HL-60 (cell line): ENCODE measurements around the gene PDCD4.

Experiments
- DNase-seq, 2 experiments: peaks; one replicate each; pipeline ENCODE4 v3.0.0-alpha.2; 2010 to 2020; ENCODE audit warnings: low read depth in 1 of 2, low spot score in 1 of 2
- H3K27ac ChIP-seq: fragments of 250-450 bp; sonication (Bioruptor Pico); replicated peaks from 2 replicates; pipeline ENCODE4 v1.5.1; 2020; ENCODE audit warnings: mild to moderate bottlenecking, moderate library complexity
- H3K27me3 ChIP-seq: fragments of 250-450 bp; sonication (Bioruptor Pico); 2 replicates; pipeline ENCODE4 v1.5.1; 2021; ENCODE audit warnings: mild to moderate bottlenecking, moderate library complexity; ENCODE audit not compliant: insufficient read depth, poor library complexity, severe bottlenecking
- H3K4me3 ChIP-seq: replicated peaks from 2 replicates; pipeline ENCODE4 v1.5.1; 2011; ENCODE audit warnings: mild to moderate bottlenecking, control low read depth, low read length; ENCODE audit not compliant: insufficient read depth
- GABPA ChIP-seq: IDR thresholded peaks from 2 replicates; pipeline ENCODE4 v1.6.1; 2012; ENCODE audit warnings: low read depth
- POLR2AphosphoS5 ChIP-seq: IDR thresholded peaks from 2 replicates; pipeline ENCODE4 v1.6.1; 2012; ENCODE audit warnings: low read depth
- SPI1 ChIP-seq: IDR thresholded peaks from 2 replicates; pipeline ENCODE4 v1.6.1; 2012; ENCODE audit warnings: low read depth, mild to moderate bottlenecking, borderline replicate concordance
- TF ChIP-seq, protein P1 (sequence below): IDR thresholded peaks from 2 replicates; pipeline ENCODE4 v1.6.1; 2012; ENCODE audit warnings: low read depth; ENCODE audit not compliant: insufficient replicate concordance
- TF ChIP-seq, protein P2 (sequence below): IDR thresholded peaks from one replicate; pipeline ENCODE4 v1.5.1; 2011; ENCODE audit warnings: low read length, control low read depth, inconsistent platforms; ENCODE audit not compliant: insufficient read depth

PDCD4 gene

DNA sequence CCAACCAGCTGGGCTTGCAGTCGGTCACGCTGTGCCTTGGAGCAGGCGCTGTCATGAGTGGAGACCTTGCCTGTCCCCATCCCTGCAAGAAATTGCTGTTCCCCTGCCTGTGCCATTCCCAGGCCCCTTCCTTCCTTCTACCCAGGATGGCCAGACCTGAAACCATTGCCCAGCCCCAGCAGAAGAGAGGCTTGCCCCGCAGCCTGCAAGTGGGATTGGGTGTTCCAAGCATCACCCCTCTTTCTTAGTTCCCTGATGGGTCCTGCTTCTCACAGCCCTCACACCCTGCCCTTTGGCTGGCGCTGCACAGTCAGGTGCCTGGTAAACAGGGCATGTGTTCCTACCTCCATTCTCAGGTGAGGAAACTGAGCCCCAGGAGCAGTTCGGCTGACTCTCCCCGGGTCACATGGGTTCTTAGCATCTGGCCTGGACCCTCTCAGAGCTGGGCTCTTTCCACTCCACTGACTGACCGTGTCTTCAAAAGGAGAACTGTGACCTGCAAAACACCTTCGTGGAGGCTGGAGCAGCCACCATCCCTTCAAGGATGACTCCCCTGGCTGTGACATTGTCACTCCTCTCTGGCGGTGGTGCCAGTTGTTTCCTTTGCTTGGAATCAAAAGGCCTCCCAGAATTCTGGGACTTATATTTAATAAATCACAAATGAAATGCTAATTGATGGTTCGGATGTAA lies 41.9 kb upstream of the PDCD4 start:
- TF ChIP-seq SPI1: no peak
- TF ChIP-seq, protein P1, sequence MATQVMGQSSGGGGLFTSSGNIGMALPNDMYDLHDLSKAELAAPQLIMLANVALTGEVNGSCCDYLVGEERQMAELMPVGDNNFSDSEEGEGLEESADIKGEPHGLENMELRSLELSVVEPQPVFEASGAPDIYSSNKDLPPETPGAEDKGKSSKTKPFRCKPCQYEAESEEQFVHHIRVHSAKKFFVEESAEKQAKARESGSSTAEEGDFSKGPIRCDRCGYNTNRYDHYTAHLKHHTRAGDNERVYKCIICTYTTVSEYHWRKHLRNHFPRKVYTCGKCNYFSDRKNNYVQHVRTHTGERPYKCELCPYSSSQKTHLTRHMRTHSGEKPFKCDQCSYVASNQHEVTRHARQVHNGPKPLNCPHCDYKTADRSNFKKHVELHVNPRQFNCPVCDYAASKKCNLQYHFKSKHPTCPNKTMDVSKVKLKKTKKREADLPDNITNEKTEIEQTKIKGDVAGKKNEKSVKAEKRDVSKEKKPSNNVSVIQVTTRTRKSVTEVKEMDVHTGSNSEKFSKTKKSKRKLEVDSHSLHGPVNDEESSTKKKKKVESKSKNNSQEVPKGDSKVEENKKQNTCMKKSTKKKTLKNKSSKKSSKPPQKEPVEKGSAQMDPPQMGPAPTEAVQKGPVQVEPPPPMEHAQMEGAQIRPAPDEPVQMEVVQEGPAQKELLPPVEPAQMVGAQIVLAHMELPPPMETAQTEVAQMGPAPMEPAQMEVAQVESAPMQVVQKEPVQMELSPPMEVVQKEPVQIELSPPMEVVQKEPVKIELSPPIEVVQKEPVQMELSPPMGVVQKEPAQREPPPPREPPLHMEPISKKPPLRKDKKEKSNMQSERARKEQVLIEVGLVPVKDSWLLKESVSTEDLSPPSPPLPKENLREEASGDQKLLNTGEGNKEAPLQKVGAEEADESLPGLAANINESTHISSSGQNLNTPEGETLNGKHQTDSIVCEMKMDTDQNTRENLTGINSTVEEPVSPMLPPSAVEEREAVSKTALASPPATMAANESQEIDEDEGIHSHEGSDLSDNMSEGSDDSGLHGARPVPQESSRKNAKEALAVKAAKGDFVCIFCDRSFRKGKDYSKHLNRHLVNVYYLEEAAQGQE: no peak
- TF ChIP-seq, protein P2, sequence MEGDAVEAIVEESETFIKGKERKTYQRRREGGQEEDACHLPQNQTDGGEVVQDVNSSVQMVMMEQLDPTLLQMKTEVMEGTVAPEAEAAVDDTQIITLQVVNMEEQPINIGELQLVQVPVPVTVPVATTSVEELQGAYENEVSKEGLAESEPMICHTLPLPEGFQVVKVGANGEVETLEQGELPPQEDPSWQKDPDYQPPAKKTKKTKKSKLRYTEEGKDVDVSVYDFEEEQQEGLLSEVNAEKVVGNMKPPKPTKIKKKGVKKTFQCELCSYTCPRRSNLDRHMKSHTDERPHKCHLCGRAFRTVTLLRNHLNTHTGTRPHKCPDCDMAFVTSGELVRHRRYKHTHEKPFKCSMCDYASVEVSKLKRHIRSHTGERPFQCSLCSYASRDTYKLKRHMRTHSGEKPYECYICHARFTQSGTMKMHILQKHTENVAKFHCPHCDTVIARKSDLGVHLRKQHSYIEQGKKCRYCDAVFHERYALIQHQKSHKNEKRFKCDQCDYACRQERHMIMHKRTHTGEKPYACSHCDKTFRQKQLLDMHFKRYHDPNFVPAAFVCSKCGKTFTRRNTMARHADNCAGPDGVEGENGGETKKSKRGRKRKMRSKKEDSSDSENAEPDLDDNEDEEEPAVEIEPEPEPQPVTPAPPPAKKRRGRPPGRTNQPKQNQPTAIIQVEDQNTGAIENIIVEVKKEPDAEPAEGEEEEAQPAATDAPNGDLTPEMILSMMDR: no peak
- no peak for TF ChIP-seq POLR2AphosphoS5
- Histone ChIP-seq H3K27me3 (no peaks in the 10 kb centered on the region), H3K4me3 (no peak overlapping the region), H3K27ac (no peak overlapping the region)
- DNase-seq: no peak

DNA sequence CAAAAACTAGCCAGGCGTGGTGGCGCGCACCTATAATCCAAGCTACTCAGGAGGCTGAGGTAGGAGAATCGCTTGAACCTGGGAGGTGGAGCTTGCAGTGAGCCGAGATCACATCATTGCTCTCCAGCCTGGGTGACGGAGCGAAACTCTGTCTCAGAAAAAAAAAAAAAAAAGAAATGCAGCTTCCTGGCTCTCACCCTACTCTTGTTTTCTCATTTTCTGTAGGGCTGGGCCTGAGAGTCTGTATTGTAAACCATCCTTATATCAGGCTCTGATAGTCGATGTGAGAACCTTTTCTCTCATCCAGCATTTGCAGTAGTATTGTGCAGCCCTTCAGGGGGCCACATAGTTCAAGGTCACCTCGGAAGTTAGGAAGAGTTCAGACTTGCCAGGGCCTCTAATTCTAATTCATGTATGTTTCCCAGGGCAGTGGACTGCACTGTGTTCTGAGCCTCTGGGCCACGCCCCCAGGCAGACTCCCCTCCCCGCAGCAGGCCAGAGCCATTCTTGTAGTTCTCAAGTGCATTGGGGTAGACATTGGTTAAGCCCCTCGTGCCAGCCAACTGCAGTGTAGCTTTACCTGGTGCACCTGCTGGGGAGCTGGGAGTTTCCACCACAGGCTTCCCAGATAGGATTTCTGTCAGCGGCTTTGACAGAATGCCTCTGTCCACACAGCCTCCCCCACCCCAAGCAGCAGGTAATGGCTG lies 38.3 kb upstream of the PDCD4 start:
- no peak for DNase-seq
- no peak overlapping the region for H3K27ac ChIP-seq
- H3K27me3 ChIP-seq: no peaks in the 10 kb centered on the region
- TF ChIP-seq, protein P1: no peak
- TF ChIP-seq SPI1: no peak
- TF ChIP-seq, protein P2: no peak
- TF ChIP-seq POLR2AphosphoS5: no peak
- no peak for TF ChIP-seq GABPA
- H3K4me3 ChIP-seq: no peak overlapping the region

DNA sequence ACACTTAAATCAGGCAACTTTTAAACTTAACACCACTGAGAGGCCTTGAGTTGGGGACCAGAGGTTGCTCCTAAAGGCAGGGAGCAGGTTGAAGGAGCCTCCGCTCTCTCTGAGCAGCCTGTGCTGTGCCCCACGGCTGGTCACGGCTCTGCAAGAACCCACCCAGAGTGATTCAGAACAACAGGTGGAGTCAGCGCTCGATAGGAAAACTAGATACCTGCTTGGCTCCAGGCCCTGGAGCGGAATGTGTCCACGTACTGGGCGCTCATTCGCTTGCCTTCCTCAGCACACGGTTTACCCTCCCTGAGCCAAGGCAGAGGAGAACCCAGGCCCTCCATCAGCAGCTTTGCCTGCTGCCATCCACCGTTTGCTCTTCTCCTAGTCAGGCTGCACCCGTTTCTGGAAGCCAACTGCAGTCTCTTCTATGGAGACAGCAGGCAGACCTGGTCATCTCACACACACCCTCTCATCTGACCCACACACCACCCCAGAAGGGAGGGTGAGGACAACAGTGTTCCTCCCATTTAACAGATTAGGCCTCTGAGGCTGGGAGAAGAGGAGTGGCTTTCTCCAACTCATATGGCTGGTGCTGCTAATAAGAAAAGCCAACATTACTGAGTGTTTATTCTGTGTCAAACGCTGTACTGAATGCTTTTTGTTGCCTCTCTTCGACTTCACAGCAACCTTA lies 37.6 kb upstream of the PDCD4 start:
- Histone ChIP-seq H3K4me3 (no peak overlapping the region), H3K27ac (no peak overlapping the region), H3K27me3 (no peaks in the 10 kb centered on the region)
- no peak for DNase-seq
- TF ChIP-seq POLR2AphosphoS5: no peak
- TF ChIP-seq GABPA: no peak
- TF ChIP-seq, protein P2: no peak
- TF ChIP-seq, protein P1: no peak
- no peak for TF ChIP-seq SPI1
